SU-DHL-6 (cell line): ENCODE results near the gene SLC35F2.

Source experiments
- H2AFZ ChIP-seq: fragments of 200-600 bp; sonication (generic); 2 replicates; pipeline ENCODE4 v1.6.1; 2014; ENCODE audit warnings: low read depth, mild to moderate bottlenecking, moderate library complexity, mixed read lengths, antibody characterized with exemption, low read length; ENCODE audit not compliant: severe bottlenecking
- H3F3A ChIP-seq: fragments of 200-600 bp; shearing (Covaris generic); 2 replicates; pipeline ENCODE4 v1.6.0; 2016; ENCODE audit warnings: antibody characterized with exemption, mild to moderate bottlenecking; ENCODE audit not compliant: insufficient read depth
- H3K27ac ChIP-seq: fragments of 200-600 bp; sonication (generic); 2 replicates; pipeline ENCODE4 v1.5.1; 2016; ENCODE audit warnings: low read depth, mild to moderate bottlenecking, low read length, moderate library complexity, mixed read lengths
- H3K27me3 ChIP-seq: fragments of 200-600 bp; sonication (generic), shearing (Covaris generic); 2 replicates; pipeline ENCODE4 v1.6.0; 2014; ENCODE audit warnings: mild to moderate bottlenecking, low read length
- H3K36me3 ChIP-seq: fragments of 200-600 bp; sonication (generic); 2 replicates; pipeline ENCODE4 v1.6.1; 2014; ENCODE audit warnings: mild to moderate bottlenecking, low read length, mixed read lengths
- H3K4me2 ChIP-seq: fragments of 300-600, 200-600 bp; shearing (Covaris generic), sonication (generic); 2 replicates; pipeline ENCODE4 v1.6.0; 2014; ENCODE audit warnings: low read length, low read depth, mild to moderate bottlenecking; ENCODE audit not compliant: poor library complexity, severe bottlenecking
- H3K4me3 ChIP-seq: fragments of 200-600 bp; sonication (generic); 2 replicates; pipeline ENCODE4 v1.5.1; 2014; ENCODE audit warnings: antibody characterized with exemption, low read length, mild to moderate bottlenecking, mixed read lengths; ENCODE audit not compliant: insufficient read depth, poor library complexity, severe bottlenecking
- H3K79me2 ChIP-seq: fragments of 200-600 bp; sonication (generic); 2 replicates; pipeline ENCODE4 v1.6.1; 2014; ENCODE audit warnings: mild to moderate bottlenecking, low read length, moderate library complexity; ENCODE audit not compliant: insufficient read depth
- H3K9ac ChIP-seq: fragments of 200-600 bp; sonication (generic); 2 replicates; pipeline ENCODE4 v1.7.0; 2014; ENCODE audit warnings: mild to moderate bottlenecking, low read length
- H3K9me2 ChIP-seq: fragments of 200-600 bp; sonication (generic); replicated peaks from 2 replicates; pipeline ENCODE4 v1.6.1; 2014; ENCODE audit warnings: low read length; ENCODE audit not compliant: insufficient read depth
- H3K9me3 ChIP-seq: fragments of 200-600 bp; sonication (generic); 2 replicates; pipeline ENCODE4 v1.6.1; 2014; ENCODE audit warnings: low read length, mixed read lengths; ENCODE audit not compliant: insufficient read depth
- H4K20me1 ChIP-seq: fragments of 200-600 bp; sonication (generic); 2 replicates; pipeline ENCODE4 v1.6.1; 2014; ENCODE audit warnings: low read depth, mild to moderate bottlenecking, antibody characterized with exemption, low read length, moderate library complexity, mixed read lengths
- EZH2phosphoT487 ChIP-seq: fragments of 200-600 bp; sonication (generic), shearing (Covaris generic); conservative IDR thresholded peaks from 2 replicates; pipeline ENCODE4 v1.6.1; 2018; ENCODE audit warnings: mild to moderate bottlenecking, antibody characterized with exemption, low read length, moderate library complexity, mixed read lengths
- TF ChIP-seq, protein P1 (sequence below): fragments of 200-600 bp; sonication (generic); IDR thresholded peaks from one replicate; pipeline ENCODE4 v1.5.1; 2017; ENCODE audit warnings: antibody characterized with exemption, mild to moderate bottlenecking, low read length, moderate library complexity; ENCODE audit not compliant: insufficient read depth, poor library complexity, severe bottlenecking

The SLC35F2 gene

DNA sequence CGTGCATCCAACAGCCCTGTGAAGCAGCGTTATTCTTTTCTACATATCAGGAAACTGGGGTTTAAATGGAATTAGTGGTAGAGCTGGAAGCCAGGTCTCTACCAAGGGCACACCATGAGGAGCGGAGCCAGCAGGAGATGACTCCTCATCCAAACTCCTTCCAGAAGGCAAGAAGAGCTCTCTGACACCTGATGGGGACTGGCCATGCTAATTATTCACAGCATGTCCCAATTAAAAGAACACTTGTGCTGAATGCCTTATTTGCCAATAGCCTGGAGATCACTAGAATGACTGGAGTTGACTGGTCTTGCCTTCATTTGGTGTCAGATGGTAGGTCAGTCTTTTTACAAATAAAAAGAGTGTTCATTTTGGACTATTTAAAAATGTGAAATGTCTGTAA is 113.9 kb downstream of the SLC35F2 start:
- no peaks in the 10 kb centered on the region for H3F3A ChIP-seq
- no peaks in the 10 kb centered on the region for H3K36me3 ChIP-seq
- H4K20me1 ChIP-seq = no peaks in the 10 kb centered on the region
- H3K9me3 ChIP-seq = no peaks in the 10 kb centered on the region
- H2AFZ ChIP-seq = no peak overlapping the region
- TF ChIP-seq, protein P1, sequence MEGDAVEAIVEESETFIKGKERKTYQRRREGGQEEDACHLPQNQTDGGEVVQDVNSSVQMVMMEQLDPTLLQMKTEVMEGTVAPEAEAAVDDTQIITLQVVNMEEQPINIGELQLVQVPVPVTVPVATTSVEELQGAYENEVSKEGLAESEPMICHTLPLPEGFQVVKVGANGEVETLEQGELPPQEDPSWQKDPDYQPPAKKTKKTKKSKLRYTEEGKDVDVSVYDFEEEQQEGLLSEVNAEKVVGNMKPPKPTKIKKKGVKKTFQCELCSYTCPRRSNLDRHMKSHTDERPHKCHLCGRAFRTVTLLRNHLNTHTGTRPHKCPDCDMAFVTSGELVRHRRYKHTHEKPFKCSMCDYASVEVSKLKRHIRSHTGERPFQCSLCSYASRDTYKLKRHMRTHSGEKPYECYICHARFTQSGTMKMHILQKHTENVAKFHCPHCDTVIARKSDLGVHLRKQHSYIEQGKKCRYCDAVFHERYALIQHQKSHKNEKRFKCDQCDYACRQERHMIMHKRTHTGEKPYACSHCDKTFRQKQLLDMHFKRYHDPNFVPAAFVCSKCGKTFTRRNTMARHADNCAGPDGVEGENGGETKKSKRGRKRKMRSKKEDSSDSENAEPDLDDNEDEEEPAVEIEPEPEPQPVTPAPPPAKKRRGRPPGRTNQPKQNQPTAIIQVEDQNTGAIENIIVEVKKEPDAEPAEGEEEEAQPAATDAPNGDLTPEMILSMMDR = no peak
- no peak for TF ChIP-seq EZH2phosphoT487
- H3K4me3 ChIP-seq = no peak overlapping the region
- H3K27ac ChIP-seq = no peak overlapping the region
- no peak overlapping the region for H3K9ac ChIP-seq
- no peaks in the 10 kb centered on the region for H3K27me3 ChIP-seq
- H3K4me2 ChIP-seq = no peak overlapping the region
- H3K79me2 ChIP-seq = no peaks in the 10 kb centered on the region
- H3K9me2 ChIP-seq = no peaks in the 10 kb centered on the region

DNA sequence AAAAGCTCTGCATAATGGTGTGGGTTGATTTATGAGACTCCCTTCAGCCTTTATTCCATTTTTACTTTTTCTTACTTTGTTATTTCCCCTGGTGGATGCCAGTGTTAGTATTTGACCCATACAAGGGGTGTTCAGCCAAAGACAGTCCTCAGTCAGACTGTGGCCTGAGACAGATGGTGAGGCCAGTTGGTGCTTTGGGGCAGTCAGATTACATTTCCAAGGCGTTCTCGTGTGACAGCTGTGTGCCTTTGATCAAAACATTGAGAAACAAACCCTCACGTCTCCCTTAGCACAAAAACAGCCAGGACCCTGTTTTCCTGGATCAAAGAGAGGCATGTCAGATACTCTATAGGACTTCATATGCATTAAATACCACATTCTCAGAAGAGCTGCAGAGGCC is 115.4 kb downstream of the SLC35F2 start:
- Histone ChIP-seq H3K9ac (no peak overlapping the region), H3K9me3 (no peaks in the 10 kb centered on the region), H3F3A (no peaks in the 10 kb centered on the region), H3K27ac (no peak overlapping the region), H3K9me2 (no peaks in the 10 kb centered on the region), H3K4me3 (no peak overlapping the region), H4K20me1 (no peaks in the 10 kb centered on the region), H3K36me3 (no peaks in the 10 kb centered on the region), H3K27me3 (no peaks in the 10 kb centered on the region), H3K4me2 (no peak overlapping the region), H3K79me2 (no peaks in the 10 kb centered on the region), H2AFZ (no peak overlapping the region)
- TF ChIP-seq, protein P1 = no peak
- TF ChIP-seq EZH2phosphoT487 = no peak

DNA sequence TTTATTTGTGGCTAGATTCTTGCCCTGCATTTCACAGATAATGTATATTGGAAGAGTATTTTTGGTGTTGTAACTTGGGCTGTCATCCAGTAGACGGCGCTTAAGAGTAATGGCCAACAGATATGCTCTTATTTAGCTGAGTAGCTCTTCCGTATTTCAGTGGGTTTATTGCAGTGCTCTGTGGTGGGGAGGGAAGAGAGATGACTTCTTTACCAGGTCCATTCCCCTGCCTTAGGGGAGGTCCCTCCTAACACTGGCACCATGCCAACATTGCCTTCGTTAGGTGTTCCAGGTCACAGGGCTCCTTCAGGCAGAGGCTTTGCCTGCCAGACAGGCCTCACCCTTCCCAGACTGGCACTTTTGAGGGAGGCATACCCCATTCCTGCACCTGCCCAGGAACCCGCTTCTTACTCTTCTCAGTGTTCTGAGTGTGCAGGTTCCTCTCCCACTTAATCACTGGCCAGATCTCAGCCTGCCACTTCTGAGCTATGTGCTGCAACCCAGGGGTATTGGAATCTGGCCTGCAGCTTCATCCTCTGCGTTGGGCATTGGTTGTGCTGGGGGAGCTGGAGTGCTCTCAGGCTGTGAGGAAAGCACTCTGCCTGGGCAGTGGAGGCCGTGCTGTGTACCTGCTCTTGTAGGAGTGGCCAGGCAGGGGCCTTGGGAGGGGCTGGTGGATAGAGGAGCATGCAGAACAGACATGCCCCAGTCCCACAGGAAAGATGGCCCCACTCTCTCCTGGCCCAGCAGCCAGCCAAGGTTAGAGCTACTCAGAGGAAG is 117.4 kb downstream of the SLC35F2 start:
- H3F3A ChIP-seq = no peaks in the 10 kb centered on the region
- H3K9me2 ChIP-seq = no peaks in the 10 kb centered on the region
- H3K4me2 ChIP-seq = no peak overlapping the region
- H3K36me3 ChIP-seq = no peaks in the 10 kb centered on the region
- H3K9ac ChIP-seq = no peak overlapping the region
- TF ChIP-seq, protein P1 = peak; percentile 80
- no peak for TF ChIP-seq EZH2phosphoT487
- no peak overlapping the region for H3K4me3 ChIP-seq
- no peak overlapping the region for H3K27ac ChIP-seq
- no peaks in the 10 kb centered on the region for H3K27me3 ChIP-seq
- H3K79me2 ChIP-seq = no peaks in the 10 kb centered on the region
- no peaks in the 10 kb centered on the region for H3K9me3 ChIP-seq
- peak overlapping the region; percentile 70 for H2AFZ ChIP-seq
- H4K20me1 ChIP-seq = no peaks in the 10 kb centered on the region
